ENCODE results near the gene ATG3.

DNA sequence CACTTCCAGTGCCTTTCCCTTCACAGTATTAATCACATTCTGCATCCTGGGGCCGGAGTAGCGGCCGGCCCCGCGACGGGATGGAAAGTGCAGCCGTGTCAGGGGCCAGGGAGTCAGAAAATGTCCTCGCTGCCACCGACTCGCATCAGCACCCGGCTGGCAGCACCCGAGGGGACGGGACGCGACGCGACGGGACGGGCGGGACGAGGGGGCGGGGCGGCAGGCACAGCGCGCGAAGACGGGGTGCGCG, 353 bp downstream of the ATG3 start:
- TF ChIP-seq POLR2A (IDR thresholded peaks at IDR 0.05) = no peak
- TF ChIP-seq, protein P1, sequence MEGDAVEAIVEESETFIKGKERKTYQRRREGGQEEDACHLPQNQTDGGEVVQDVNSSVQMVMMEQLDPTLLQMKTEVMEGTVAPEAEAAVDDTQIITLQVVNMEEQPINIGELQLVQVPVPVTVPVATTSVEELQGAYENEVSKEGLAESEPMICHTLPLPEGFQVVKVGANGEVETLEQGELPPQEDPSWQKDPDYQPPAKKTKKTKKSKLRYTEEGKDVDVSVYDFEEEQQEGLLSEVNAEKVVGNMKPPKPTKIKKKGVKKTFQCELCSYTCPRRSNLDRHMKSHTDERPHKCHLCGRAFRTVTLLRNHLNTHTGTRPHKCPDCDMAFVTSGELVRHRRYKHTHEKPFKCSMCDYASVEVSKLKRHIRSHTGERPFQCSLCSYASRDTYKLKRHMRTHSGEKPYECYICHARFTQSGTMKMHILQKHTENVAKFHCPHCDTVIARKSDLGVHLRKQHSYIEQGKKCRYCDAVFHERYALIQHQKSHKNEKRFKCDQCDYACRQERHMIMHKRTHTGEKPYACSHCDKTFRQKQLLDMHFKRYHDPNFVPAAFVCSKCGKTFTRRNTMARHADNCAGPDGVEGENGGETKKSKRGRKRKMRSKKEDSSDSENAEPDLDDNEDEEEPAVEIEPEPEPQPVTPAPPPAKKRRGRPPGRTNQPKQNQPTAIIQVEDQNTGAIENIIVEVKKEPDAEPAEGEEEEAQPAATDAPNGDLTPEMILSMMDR (IDR thresholded peaks at IDR 0.05) = no peak
- TF ChIP-seq POLR2AphosphoS5 (IDR thresholded peaks at IDR 0.05) = no peak

Measured in prostate gland (tissue), 2 donors.